Panc1 (cell line): ENCODE measurements around the gene CCR8. TPM values are rescaled to one million over a fixed set of nuclear protein-coding genes. Genes with fewer than 3 reads are reported as not detected.

Experiments used
- ATAC-seq: fragments of 200-7000 bp; cut with Tn5 transposase; 2 replicates; pipeline ENCODE4 v1.9.1; 2020; ENCODE audit warnings: mild to moderate bottlenecking, moderate library complexity
- BruUV-seq: library from RNA; stranded (reverse); fragments of 400-500 nt; replicated peaks from 2 replicates; lab custom pipeline; 2021; lab: Mats Ljungman, UMichigan
- CTCF ChIA-PET: fragments of 300-600 bp; sonication (Branson Sonifier 250); formaldehyde crosslinking; loops from one replicate; lab custom pipeline; 2022; ENCODE audit warnings: antibody characterized with exemption; lab: Charles Lee
- POLR2A ChIA-PET: fragments of 300-600 bp; sonication (Branson Sonifier 250); formaldehyde crosslinking; loops from one replicate; lab custom pipeline; 2022; ENCODE audit warnings: antibody characterized with exemption; lab: Charles Lee
- DNase-seq: peaks from one replicate; pipeline ENCODE4 v3.0.0-alpha.2; 2010; ENCODE audit warnings: low read depth, low spot score
- H3K27ac ChIP-seq: 2 replicates; pipeline ENCODE4 v1.5.1; 2011; ENCODE audit warnings: mild to moderate bottlenecking, low read length, inconsistent platforms
- H3K27me3 ChIP-seq: fragments of 200-500 bp; sonication (Bioruptor generic); 2 replicates; pipeline ENCODE4 v1.6.0; 2014; ENCODE audit warnings: low read length, inconsistent platforms; ENCODE audit not compliant: control insufficient read depth, insufficient read depth
- H3K36me3 ChIP-seq: fragments of 200-500 bp; sonication (Bioruptor generic); 2 replicates; pipeline ENCODE4 v1.5.1; 2014; ENCODE audit warnings: inconsistent platforms, mild to moderate bottlenecking, low read length, moderate library complexity; ENCODE audit not compliant: control insufficient read depth, insufficient read depth
- H3K4me1 ChIP-seq: 2 replicates; pipeline ENCODE4 v1.5.1; 2011; ENCODE audit warnings: inconsistent platforms, mild to moderate bottlenecking, low read length, moderate library complexity; ENCODE audit not compliant: control insufficient read depth, insufficient read depth
- H3K4me3 ChIP-seq, 2 experiments: 2 replicates each; pipeline ENCODE4 v1.5.1; 2011 to 2012; ENCODE audit warnings: low read depth in 2 of 2, low read length in 2 of 2, mild to moderate bottlenecking in 2 of 2, inconsistent platforms in 1 of 2, moderate library complexity in 1 of 2
- H3K9me3 ChIP-seq: fragments of 200-500 bp; sonication (Bioruptor generic); 2 replicates; pipeline ENCODE4 v1.5.1; 2014; ENCODE audit warnings: low read depth, mild to moderate bottlenecking, inconsistent platforms, low read length, moderate library complexity; ENCODE audit not compliant: control insufficient read depth, insufficient read depth
- CTCF ChIP-seq: fragments of 450-650 bp; IDR thresholded peaks from 2 replicates; pipeline ENCODE4 v1.5.1; 2017; ENCODE audit warnings: mild to moderate bottlenecking
- POLR2AphosphoS5 ChIP-seq: IDR thresholded peaks from 2 replicates; pipeline ENCODE4 v1.6.1; 2012; ENCODE audit warnings: mild to moderate bottlenecking, low read depth, low read length, moderate library complexity
- REST ChIP-seq, 2 experiments: IDR thresholded peaks; 2 replicates each; pipeline ENCODE4 v1.6.1; 2011 to 2012; ENCODE audit warnings: low read depth in 2 of 2, control low read depth in 1 of 2, low read length in 1 of 2, mild to moderate bottlenecking in 1 of 2, moderate library complexity in 1 of 2; ENCODE audit not compliant: insufficient read depth in 1 of 2
- SIN3A ChIP-seq: IDR thresholded peaks from 2 replicates; pipeline ENCODE4 v1.6.1; 2012; ENCODE audit warnings: low read depth, mild to moderate bottlenecking, low read length, moderate library complexity, borderline replicate concordance; ENCODE audit not compliant: insufficient read depth
- TCF7L2 ChIP-seq: IDR thresholded peaks from 2 replicates; pipeline ENCODE4 v1.6.1; 2011; ENCODE audit warnings: mild to moderate bottlenecking, low read depth, low read length, inconsistent platforms
- in situ Hi-C: cut with HindIII; loops from 2 replicates; pipeline ENCODE4 v1.10.0; 2016; ENCODE audit warnings: low sequenced_read_pairs, low pct_unique_long_range_greater_than_20kb
- intact Hi-C: fragments of 100-400 bp; cut with micrococcal nuclease; formaldehyde crosslinking; loops from one replicate; pipeline ENCODE4 v1.10.0; 2022; ENCODE audit not compliant: unreplicated experiment
- total RNA-seq: library from RNA; stranded (reverse); gene quantifications from one replicate; pipeline ENCODE4 v1.2.1, GENCODE V29; 2021; ENCODE audit not compliant: unreplicated experiment

Gene CCR8
- total RNA-seq, 1 experiment from 2014 or later, result not detected

- Histone ChIP-seq H3K4me3 (no peak overlapping the region), H3K9me3 (no peaks in the 10 kb centered on the region), H3K27me3 (no peaks in the 10 kb centered on the region), H3K4me1 (no peaks in the 10 kb centered on the region), H3K27ac (no peak overlapping the region), H3K36me3 (no peaks in the 10 kb centered on the region)
- in situ Hi-C loops (no loop called here), intact Hi-C loops (no loop called here)
- CTCF ChIA-PET, result no interaction called here
- ATAC-seq (no peak), DNase-seq (no peak)
- no TSS peak for BruUV-seq
- no peak for TF ChIP-seq POLR2AphosphoS5
- TF ChIP-seq CTCF, result no peak
- no peak for TF ChIP-seq REST (IDR thresholded peaks at IDR 0.05; ENCODE audit: insufficient read depth in 1 of 2, low read depth in 2 of 2, low read length in 1 of 2)
- TF ChIP-seq TCF7L2, result no peak
- no peak for TF ChIP-seq SIN3A
- POLR2A ChIA-PET, result no interaction called here
Measured at GRCh38 chr3:39322936-39323335, 6.6 kb upstream of the CCR8 start.

DNA sequence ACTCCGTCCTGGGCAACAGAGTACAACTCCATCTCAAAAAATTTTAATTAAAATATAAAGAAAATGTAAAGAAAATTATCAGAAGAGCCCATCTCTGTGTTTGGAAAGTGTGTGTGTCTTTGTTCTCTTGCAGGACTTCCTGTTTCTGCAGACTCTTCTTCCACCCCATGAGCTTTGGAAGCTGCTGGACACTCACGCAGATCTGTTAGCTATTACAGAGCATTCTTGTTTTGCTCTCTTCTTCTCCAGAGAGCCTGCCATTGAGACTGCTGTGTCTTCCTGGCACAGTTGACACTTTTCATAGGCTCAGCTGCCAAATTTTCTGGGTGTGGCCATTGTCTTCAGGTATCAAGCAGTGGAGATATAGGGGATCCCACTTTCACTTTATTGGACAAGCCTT, 6.0 kb upstream of the CCR8 start:
- Histone ChIP-seq H3K36me3 (no peaks in the 10 kb centered on the region), H3K27ac (no peak overlapping the region), H3K4me3 (no peak overlapping the region), H3K4me1 (no peaks in the 10 kb centered on the region), H3K9me3 (no peaks in the 10 kb centered on the region), H3K27me3 (no peaks in the 10 kb centered on the region)
- intact Hi-C loops, result no loop called here
- no peak for DNase-seq
- no peak for ATAC-seq
- CTCF ChIA-PET, result no interaction called here
- POLR2A ChIA-PET, result no interaction called here
- in situ Hi-C loops, result no loop called here
- BruUV-seq, result no TSS peak
- TF ChIP-seq SIN3A (no peak), CTCF (no peak), POLR2AphosphoS5 (no peak), REST (IDR thresholded peaks at IDR 0.05; ENCODE audit: insufficient read depth in 1 of 2, low read depth in 2 of 2, low read length in 1 of 2) (no peak), TCF7L2 (no peak)
